LNCaP clone FGC (cell line): ENCODE results near the gene ZBTB16.

ENCODE experiments used
- DNase-seq: peaks from one replicate; pipeline ENCODE4 v3.0.0-alpha.2; 2011; ENCODE audit warnings: low read depth
- H3K4me3 ChIP-seq: 2 replicates; pipeline ENCODE4 v1.5.1; 2011; ENCODE audit warnings: mild to moderate bottlenecking, low read depth, low read length, control low read depth
- CTCF ChIP-seq: IDR thresholded peaks from 2 replicates; pipeline ENCODE4 v1.5.1; 2012; ENCODE audit warnings: mild to moderate bottlenecking; ENCODE audit not compliant: control insufficient read depth, insufficient read depth; ENCODE audit errors: extremely low read depth

ZBTB16 gene

GRCh38 chr11:114196997-114197703 lies 137.6 kb downstream of the ZBTB16 start:
- H3K4me3 ChIP-seq: no peak overlapping the region
- no peak for TF ChIP-seq CTCF
- no peak for DNase-seq

GRCh38 chr11:114197799-114198500 lies 138.4 kb downstream of the ZBTB16 start:
- DNase-seq: peak; percentile 97
- no peak for TF ChIP-seq CTCF
- H3K4me3 ChIP-seq: no peak overlapping the region

GRCh38 chr11:114199051-114199450 lies 139.5 kb downstream of the ZBTB16 start:
- DNase-seq: no peak
- H3K4me3 ChIP-seq: no peak overlapping the region
- TF ChIP-seq CTCF: no peak

- H3K4me3 ChIP-seq: no peak overlapping the region
- no peak for DNase-seq
- TF ChIP-seq CTCF: no peak
Measured at GRCh38 chr11:114200351-114201133, 141.0 kb downstream of the ZBTB16 start.

GRCh38 chr11:114201219-114201618 lies 141.7 kb downstream of the ZBTB16 start:
- no peak for DNase-seq
- TF ChIP-seq CTCF: no peak
- no peak overlapping the region for H3K4me3 ChIP-seq

GRCh38 chr11:114202011-114202609 lies 142.6 kb downstream of the ZBTB16 start:
- H3K4me3 ChIP-seq: no peak overlapping the region
- DNase-seq: no peak
- TF ChIP-seq CTCF: no peak
